K562 (cell line): ENCODE data around the gene DET1. TPM values are rescaled to one million over a fixed set of nuclear protein-coding genes. Genes with fewer than 3 reads are reported as not detected.

Experiments
- ADNP ChIP-seq: fragments of 200-800 bp; sonication (Bioruptor generic); IDR thresholded peaks from 2 replicates; pipeline ENCODE4 v1.6.1; 2016; ENCODE audit warnings: missing genetic modification characterization, missing compliant biosample characterization
- ARNT ChIP-seq, 2 experiments: fragments of 450-650 bp; IDR thresholded peaks; 2 replicates each; pipeline ENCODE4 v1.6.1; 2016; ENCODE audit warnings: mild to moderate bottlenecking in 1 of 2
- CREB1 ChIP-seq, 2 experiments: sonication (generic) in 1 of 2; formaldehyde crosslinking in 1 of 2; IDR thresholded peaks; 2 replicates each; pipeline versions ENCODE4 v1.6.1 to v1.8.0; 2012 to 2022; ENCODE audit warnings: inconsistent platforms in 1 of 2, mild to moderate bottlenecking in 1 of 2, missing genetic modification reagents in 1 of 2, moderate library complexity in 1 of 2
- EGR1 ChIP-seq: fragments of 450-650 bp; conservative IDR thresholded peaks from 2 replicates; pipeline ENCODE4 v1.6.1; 2017; ENCODE audit warnings: mild to moderate bottlenecking
- HDAC8 ChIP-seq: fragments of 450-650 bp; IDR thresholded peaks from 2 replicates; pipeline ENCODE4 v1.6.1; 2016; ENCODE audit warnings: mild to moderate bottlenecking, missing genetic modification characterization, moderate library complexity, missing compliant biosample characterization
- JUND ChIP-seq, 2 experiments: IDR thresholded peaks; 2 replicates in 1 of 2; 3 replicates in 1 of 2; pipeline ENCODE4 v1.6.1; 2011; ENCODE audit warnings: borderline replicate concordance in 2 of 2, low read depth in 2 of 2, low read length in 2 of 2, improper control_type of control experiment in 1 of 2, missing biosample characterization in 1 of 2, missing genetic modification characterization in 1 of 2, missing genetic modification reagents in 1 of 2
- KHSRP ChIP-seq: fragments of 450-650 bp; IDR thresholded peaks from 2 replicates; pipeline ENCODE4 v1.6.1; 2017
- KLF6 ChIP-seq: fragments of 250-450 bp; sonication (Bioruptor Pico); IDR thresholded peaks from 2 replicates; pipeline ENCODE4 v1.4.0; 2020; ENCODE audit warnings: mild to moderate bottlenecking, moderate library complexity, borderline replicate concordance
- NELFE ChIP-seq: IDR thresholded peaks from 2 replicates; pipeline ENCODE4 v1.6.1; 2011; ENCODE audit warnings: mild to moderate bottlenecking; ENCODE audit not compliant: insufficient read depth, insufficient read length
- NFE2 ChIP-seq: IDR thresholded peaks from 2 replicates; pipeline ENCODE4 v1.6.1; 2014; ENCODE audit warnings: antibody characterized with exemption, low read depth
- PRMT5 ChIP-seq: sonication (generic); formaldehyde crosslinking; IDR thresholded peaks from 2 replicates; pipeline ENCODE4 v1.5.0; 2020; ENCODE audit warnings: missing genetic modification reagents
- RCOR1 ChIP-seq, 2 experiments: IDR thresholded peaks; 2 replicates each; pipeline ENCODE4 v1.6.1; 2012; ENCODE audit warnings: low read depth in 2 of 2, low read length in 2 of 2, borderline replicate concordance in 1 of 2, improper control_type of control experiment in 1 of 2
- SIRT6 ChIP-seq: IDR thresholded peaks from one replicate; pipeline ENCODE4 v1.6.1; 2012; ENCODE audit warnings: low read depth, mild to moderate bottlenecking, control low read depth, inconsistent platforms, low read length, moderate library complexity
- SIX5 ChIP-seq, 2 experiments: IDR thresholded peaks; 2 replicates each; pipeline ENCODE4 v1.6.1; 2011; ENCODE audit warnings: low read length in 2 of 2, borderline replicate concordance in 1 of 2, low read depth in 1 of 2, mild to moderate bottlenecking in 1 of 2, moderate library complexity in 1 of 2; ENCODE audit not compliant: insufficient read depth in 1 of 2
- SMARCB1 ChIP-seq: IDR thresholded peaks from 2 replicates; pipeline ENCODE4 v1.6.1; 2011; ENCODE audit warnings: improper control_type of control experiment, low read depth; ENCODE audit not compliant: insufficient read length
- TBL1XR1 ChIP-seq, 2 experiments: IDR thresholded peaks; 2 replicates each; pipeline ENCODE4 v1.6.1; 2012; ENCODE audit warnings: improper control_type of control experiment in 2 of 2, low read length in 2 of 2, mild to moderate bottlenecking in 1 of 2
- TRIM28 ChIP-seq: fragments of 450-650 bp; IDR thresholded peaks from 2 replicates; pipeline ENCODE4 v1.6.1; 2017
- YBX1 ChIP-seq: fragments of 450-650 bp; IDR thresholded peaks from 2 replicates; pipeline ENCODE4 v1.7.1; 2016; ENCODE audit warnings: mild to moderate bottlenecking
- ZBTB8A ChIP-seq: fragments of 450-650 bp; IDR thresholded peaks from 2 replicates; pipeline ENCODE4 v1.6.1; 2018; ENCODE audit warnings: mild to moderate bottlenecking, moderate library complexity; ENCODE audit not compliant: partially characterized antibody
- ZNF584 ChIP-seq: fragments of 200-800 bp; sonication (Bioruptor generic); IDR thresholded peaks from 2 replicates; pipeline ENCODE4 v1.6.1; 2016; ENCODE audit warnings: low read depth, mild to moderate bottlenecking, missing genetic modification characterization, missing compliant biosample characterization
- polyA plus RNA-seq, 8 experiments: library from polyadenylated mRNA; depleted of rRNA in 4 of 8; stranded (reverse) in 5 of 8; unstranded in 3 of 8; fragments of >200 nt; fragmentation: Nextera tagmentation in 2 of 8; fragmentation: Illumina TruSeq in 1 of 8; extraction: Ambion mirVana in 2 of 8; extraction: Trizol in 1 of 8; gene quantifications; 2 replicates each; pipeline versions ENCODE4 v1.2.1 to v1.2.3, GENCODE V29; 2011 to 2014; ENCODE audit warnings: inconsistent platforms in 1 of 8, missing spikeins in 1 of 8
- total RNA-seq, 7 experiments: library from RNA; depleted of rRNA in 6 of 7; stranded (reverse); fragments of >200 nt in 6 of 7; fragmentation: Illumina TruSeq in 2 of 7; extraction: Trizol in 2 of 7; gene quantifications; 2 replicates each; pipeline versions ENCODE4 v1.2.1 to v1.2.3, GENCODE V29; 2011 to 2021; ENCODE audit warnings: low replicate concordance in 1 of 7
- TF ChIP-seq, protein P1 (sequence below): sonication (generic); formaldehyde crosslinking; IDR thresholded peaks from 2 replicates; pipeline ENCODE4 v1.8.0; 2022; ENCODE audit warnings: mild to moderate bottlenecking, missing genetic modification reagents, borderline replicate concordance
- TF ChIP-seq, protein P2 (sequence below): sonication (generic); formaldehyde crosslinking; IDR thresholded peaks from 2 replicates; pipeline ENCODE4 v1.8.0; 2022; ENCODE audit warnings: missing genetic modification reagents, mild to moderate bottlenecking, borderline replicate concordance
- TF ChIP-seq, protein P3 (sequence below): fragments of 250-450 bp; sonication (Bioruptor Pico); IDR thresholded peaks from 2 replicates; pipeline ENCODE4 v1.4.0; 2020

Gene DET1
- total and polyA plus RNA-seq, 9 of the 15 experiments (the other 6 are each of a cell fraction or from before 2014, with no cell fraction given): 4.2 to 8.1 (median 6.0) TPM

DNA sequence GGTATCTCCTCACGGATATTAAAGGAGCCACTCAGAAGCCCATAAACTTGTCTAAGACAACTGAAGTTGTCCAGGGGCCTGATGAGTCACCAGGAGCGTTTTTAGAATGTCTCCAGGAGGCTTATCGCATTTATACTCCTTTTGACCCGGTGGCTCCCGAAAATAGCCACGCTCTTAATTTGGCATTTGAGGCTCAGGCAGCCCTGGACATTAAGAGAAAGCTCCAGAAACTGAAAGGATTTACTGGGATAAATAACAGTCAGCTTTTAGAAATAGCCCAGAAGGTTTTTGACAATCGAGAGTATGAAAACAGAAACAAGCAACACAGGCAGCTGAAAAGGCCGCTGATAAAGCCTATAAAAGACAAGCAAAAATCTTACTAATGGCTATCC is 4.1 kb downstream of the DET1 start (continued):
- TF ChIP-seq ZBTB8A: no peak
- TF ChIP-seq, protein P1, sequence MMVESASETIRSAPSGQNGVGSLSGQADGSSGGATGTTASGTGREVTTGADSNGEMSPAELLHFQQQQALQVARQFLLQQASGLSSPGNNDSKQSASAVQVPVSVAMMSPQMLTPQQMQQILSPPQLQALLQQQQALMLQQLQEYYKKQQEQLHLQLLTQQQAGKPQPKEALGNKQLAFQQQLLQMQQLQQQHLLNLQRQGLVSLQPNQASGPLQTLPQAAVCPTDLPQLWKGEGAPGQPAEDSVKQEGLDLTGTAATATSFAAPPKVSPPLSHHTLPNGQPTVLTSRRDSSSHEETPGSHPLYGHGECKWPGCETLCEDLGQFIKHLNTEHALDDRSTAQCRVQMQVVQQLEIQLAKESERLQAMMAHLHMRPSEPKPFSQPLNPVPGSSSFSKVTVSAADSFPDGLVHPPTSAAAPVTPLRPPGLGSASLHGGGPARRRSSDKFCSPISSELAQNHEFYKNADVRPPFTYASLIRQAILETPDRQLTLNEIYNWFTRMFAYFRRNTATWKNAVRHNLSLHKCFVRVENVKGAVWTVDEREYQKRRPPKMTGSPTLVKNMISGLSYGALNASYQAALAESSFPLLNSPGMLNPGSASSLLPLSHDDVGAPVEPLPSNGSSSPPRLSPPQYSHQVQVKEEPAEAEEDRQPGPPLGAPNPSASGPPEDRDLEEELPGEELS: no peak
- TF ChIP-seq, protein P2, sequence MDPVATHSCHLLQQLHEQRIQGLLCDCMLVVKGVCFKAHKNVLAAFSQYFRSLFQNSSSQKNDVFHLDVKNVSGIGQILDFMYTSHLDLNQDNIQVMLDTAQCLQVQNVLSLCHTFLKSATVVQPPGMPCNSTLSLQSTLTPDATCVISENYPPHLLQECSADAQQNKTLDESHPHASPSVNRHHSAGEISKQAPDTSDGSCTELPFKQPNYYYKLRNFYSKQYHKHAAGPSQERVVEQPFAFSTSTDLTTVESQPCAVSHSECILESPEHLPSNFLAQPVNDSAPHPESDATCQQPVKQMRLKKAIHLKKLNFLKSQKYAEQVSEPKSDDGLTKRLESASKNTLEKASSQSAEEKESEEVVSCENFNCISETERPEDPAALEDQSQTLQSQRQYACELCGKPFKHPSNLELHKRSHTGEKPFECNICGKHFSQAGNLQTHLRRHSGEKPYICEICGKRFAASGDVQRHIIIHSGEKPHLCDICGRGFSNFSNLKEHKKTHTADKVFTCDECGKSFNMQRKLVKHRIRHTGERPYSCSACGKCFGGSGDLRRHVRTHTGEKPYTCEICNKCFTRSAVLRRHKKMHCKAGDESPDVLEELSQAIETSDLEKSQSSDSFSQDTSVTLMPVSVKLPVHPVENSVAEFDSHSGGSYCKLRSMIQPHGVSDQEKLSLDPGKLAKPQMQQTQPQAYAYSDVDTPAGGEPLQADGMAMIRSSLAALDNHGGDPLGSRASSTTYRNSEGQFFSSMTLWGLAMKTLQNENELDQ (CRISPR knock-in tag): no peak
- TF ChIP-seq SIX5 (IDR thresholded peaks at IDR 0.05; ENCODE audit: borderline replicate concordance in 1 of 2, insufficient read depth in 1 of 2, low read depth in 1 of 2, low read length in 2 of 2): no peak
- TF ChIP-seq TBL1XR1 (IDR thresholded peaks at IDR 0.05; ENCODE audit: low read length in 2 of 2): peak in 1 of 2 experiments; percentile 64; a peak in 2 of 4 replicates
- TF ChIP-seq KLF6 (CRISPR knock-in tag): no peak
- TF ChIP-seq TRIM28: no peak
- TF ChIP-seq ARNT (IDR thresholded peaks at IDR 0.05): 0 out of 4 replicates have a peak, but pooled peaks of 1 of the 2 experiments have one; percentile 12
- TF ChIP-seq, protein P3, sequence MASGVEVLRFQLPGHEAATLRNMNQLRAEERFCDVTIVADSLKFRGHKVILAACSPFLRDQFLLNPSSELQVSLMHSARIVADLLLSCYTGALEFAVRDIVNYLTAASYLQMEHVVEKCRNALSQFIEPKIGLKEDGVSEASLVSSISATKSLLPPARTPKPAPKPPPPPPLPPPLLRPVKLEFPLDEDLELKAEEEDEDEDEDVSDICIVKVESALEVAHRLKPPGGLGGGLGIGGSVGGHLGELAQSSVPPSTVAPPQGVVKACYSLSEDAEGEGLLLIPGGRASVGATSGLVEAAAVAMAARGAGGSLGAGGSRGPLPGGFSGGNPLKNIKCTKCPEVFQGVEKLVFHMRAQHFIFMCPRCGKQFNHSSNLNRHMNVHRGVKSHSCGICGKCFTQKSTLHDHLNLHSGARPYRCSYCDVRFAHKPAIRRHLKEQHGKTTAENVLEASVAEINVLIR: no peak
- no peak for TF ChIP-seq HDAC8 (tag)
- TF ChIP-seq SIRT6: no peak
- no peak for TF ChIP-seq KHSRP
- no peak for TF ChIP-seq YBX1
- TF ChIP-seq SMARCB1: no peak
- TF ChIP-seq NFE2: 0 out of 2 replicates have a peak, but pooled peaks have one; percentile 20
- no peak for TF ChIP-seq CREB1 (IDR thresholded peaks at IDR 0.05)
- no peak for TF ChIP-seq CREB1 (CRISPR knock-in tag; IDR thresholded peaks at IDR 0.05)
- no peak for TF ChIP-seq NELFE
- TF ChIP-seq EGR1: no peak
- peak; percentile 94 for TF ChIP-seq JUND (IDR thresholded peaks at IDR 0.05; ENCODE audit: borderline replicate concordance, low read depth, low read length)
- TF ChIP-seq JUND (tag; IDR thresholded peaks at IDR 0.05; ENCODE audit: borderline replicate concordance, low read depth, low read length): peak; percentile 90; the same call in 1 of the 3 replicates
- TF ChIP-seq PRMT5 (CRISPR knock-in tag): no peak
- peak in 1 of 2 experiments; percentile 24; a peak in 1 of 4 replicates for TF ChIP-seq RCOR1 (IDR thresholded peaks at IDR 0.05; ENCODE audit: borderline replicate concordance in 1 of 2, low read depth in 2 of 2, low read length in 2 of 2)
- TF ChIP-seq ADNP (tag): no peak
- no peak for TF ChIP-seq ZNF584
